SK-MEL-5 (cell line): Measurements from ENCODE around the gene DNAJC5. TPM values are rescaled to one million over a fixed set of nuclear protein-coding genes. Genes with fewer than 3 reads are reported as not detected.

Source experiments
- DNase-seq: peaks from one replicate; pipeline ENCODE4 v3.0.0-alpha.2; 2016; ENCODE audit warnings: low read depth, low spot score
- in situ Hi-C: cut with HindIII; loops from 2 replicates; pipeline ENCODE4 v1.10.0; 2016; ENCODE audit warnings: low sequenced_read_pairs, high pct_unique_total_duplicates, low pct_unique_long_range_greater_than_20kb
- total RNA-seq: library from RNA; depleted of rRNA; stranded (reverse); fragments of >200 nt; shearing (Covaris generic); gene quantifications from 2 replicates; pipeline ENCODE4 v1.2.3, GENCODE V29; 2014

Gene DNAJC5
- total RNA-seq, 1 experiment from 2014 or later = 58.1 TPM

GRCh38 chr20:63942250-63942951 lies 47.5 kb downstream of the DNAJC5 start:
- peak; percentile 29 for DNase-seq
- in situ Hi-C loops = no loop called here

- in situ Hi-C loops = no loop called here
- DNase-seq = no peak
These were observed 48.3 kb downstream of the DNAJC5 start for GRCh38 chr20:63942969-63943807.

- in situ Hi-C loops = no loop called here
- no peak for DNase-seq
These were observed 48.8 kb downstream of the DNAJC5 start for GRCh38 chr20:63943808-63944077.

GRCh38 chr20:63944078-63944941 lies 49.4 kb downstream of the DNAJC5 start:
- in situ Hi-C loops = no loop called here
- DNase-seq = no peak

- in situ Hi-C loops = no loop called here
- DNase-seq = no peak
These were observed 50.2 kb downstream of the DNAJC5 start for GRCh38 chr20:63945031-63945658.

GRCh38 chr20:63945921-63946920 lies 51.3 kb downstream of the DNAJC5 start:
- DNase-seq = no peak
- in situ Hi-C loops = no loop called here

GRCh38 chr20:63946986-63947637 lies 52.2 kb downstream of the DNAJC5 start:
- in situ Hi-C loops = no loop called here
- DNase-seq = no peak

GRCh38 chr20:63947638-63948456 lies 52.9 kb downstream of the DNAJC5 start:
- no peak for DNase-seq
- in situ Hi-C loops = no loop called here

- in situ Hi-C loops = no loop called here
- DNase-seq = no peak
These were observed 55.9 kb downstream of the DNAJC5 start for GRCh38 chr20:63950701-63951397.

- in situ Hi-C loops = no loop called here
- no peak for DNase-seq
These were observed 56.7 kb downstream of the DNAJC5 start for GRCh38 chr20:63951398-63952209.

GRCh38 chr20:63952210-63952535 lies 57.2 kb downstream of the DNAJC5 start:
- in situ Hi-C loops = no loop called here

GRCh38 chr20:63952769-63953168 lies 57.8 kb downstream of the DNAJC5 start:
- no peak for DNase-seq
- in situ Hi-C loops = no loop called here

More at GRCh38 chr20:63952210-63952535, 57.2 kb downstream of the DNAJC5 start:
- no peak for DNase-seq

- in situ Hi-C loops = no loop called here
- no peak for DNase-seq
These were observed 59.0 kb downstream of the DNAJC5 start for GRCh38 chr20:63953764-63954429.

- in situ Hi-C loops = no loop called here
These were observed 60.4 kb downstream of the DNAJC5 start for GRCh38 chr20:63955281-63955826.

More at GRCh38 chr20:63955281-63955826, 60.4 kb downstream of the DNAJC5 start:
- peak; percentile 40 for DNase-seq
